OCI-LY3 (cell line): ENCODE measurements around the gene PLGRKT.
"Not testable (repeated sequence)": the region's sequence is repeated elsewhere in the genome, so short reads cannot be mapped to it uniquely, and the experiment has no call there.

ENCODE experiments used
- H2AFZ ChIP-seq: fragments of 200-600, 300-600 bp; shearing (Covaris generic); 2 replicates; pipeline ENCODE4 v1.6.0; 2014; ENCODE audit warnings: antibody characterized with exemption, low read depth, low read length
- H3K27ac ChIP-seq: fragments of 200-600, 300-600 bp; sonication (generic); 2 replicates; pipeline ENCODE4 v1.5.1; 2014; ENCODE audit warnings: mild to moderate bottlenecking, low read length, moderate library complexity, mixed read lengths
- H3K27me3 ChIP-seq: fragments of 200-600, 300-600 bp; sonication (generic); 2 replicates; pipeline ENCODE4 v1.6.1; 2014; ENCODE audit warnings: low read depth, low read length, mixed read lengths
- H3K36me3 ChIP-seq: fragments of 200-600, 300-600 bp; sonication (generic); replicated peaks from 2 replicates; pipeline ENCODE3; 2014; ENCODE audit warnings: low read depth, low read length, mixed read lengths
- H3K4me1 ChIP-seq: fragments of 300-600, 200-600 bp; sonication (generic); 2 replicates; pipeline ENCODE4 v1.6.1; 2014; ENCODE audit warnings: low read length, mixed read lengths
- H3K4me2 ChIP-seq: fragments of 200-600, 300-600 bp; sonication (generic); 2 replicates; pipeline ENCODE4 v1.6.1; 2014; ENCODE audit warnings: low read length, mixed read lengths
- H3K4me3 ChIP-seq: fragments of 300-600, 200-600 bp; sonication (generic); 2 replicates; pipeline ENCODE4 v1.5.1; 2014; ENCODE audit warnings: antibody characterized with exemption, mild to moderate bottlenecking, low read length, moderate library complexity
- H3K79me2 ChIP-seq: fragments of 300-600, 200-600 bp; shearing (Covaris generic); 2 replicates; pipeline ENCODE4 v1.6.1; 2014; ENCODE audit warnings: mild to moderate bottlenecking, low read length, mixed read lengths
- H3K9ac ChIP-seq: fragments of 300-600, 200-600 bp; shearing (Covaris generic); 2 replicates; pipeline ENCODE4 v1.6.0; 2014; ENCODE audit warnings: mild to moderate bottlenecking, low read length, moderate library complexity
- H3K9me3 ChIP-seq: fragments of 200-600, 300-600 bp; shearing (Covaris generic); 2 replicates; pipeline ENCODE4 v1.6.1; 2014; ENCODE audit warnings: low read length, mixed read lengths; ENCODE audit not compliant: insufficient read depth
- H4K20me1 ChIP-seq: fragments of 200-600, 300-600 bp; sonication (generic); 2 replicates; pipeline ENCODE4 v1.6.1; 2016; ENCODE audit warnings: low read length, mixed read lengths; ENCODE audit not compliant: insufficient read depth
- EZH2phosphoT487 ChIP-seq: fragments of 200-600 bp; shearing (Covaris generic); IDR thresholded peaks from 2 replicates; pipeline ENCODE4 v1.6.1; 2018; ENCODE audit warnings: antibody characterized with exemption, mixed run types, low read depth
- TF ChIP-seq, protein P1 (sequence below): fragments of 200-600, 300-600 bp; sonication (generic); IDR thresholded peaks from 2 replicates; pipeline ENCODE4 v1.5.1; 2014; ENCODE audit warnings: antibody characterized with exemption, low read length, low read depth

The PLGRKT gene

DNA sequence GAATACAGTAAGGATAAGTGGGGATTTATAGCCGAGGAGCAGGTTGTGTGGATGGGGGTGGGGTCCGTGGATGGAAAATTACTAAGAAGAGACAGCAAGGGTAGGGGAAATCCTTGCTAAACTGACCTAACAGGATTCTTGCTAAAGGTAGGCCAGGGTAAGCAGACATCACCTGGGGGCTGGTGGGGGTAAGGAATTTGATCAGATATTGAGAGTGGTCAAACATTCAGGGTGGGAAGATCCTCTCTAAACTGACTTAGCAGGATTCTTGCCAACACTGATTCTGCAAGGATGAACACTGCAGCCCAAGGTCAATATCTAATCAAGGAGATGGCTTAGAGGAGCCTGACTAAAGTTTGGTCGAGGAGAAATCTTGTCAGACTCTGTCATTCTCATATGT is 2.7 kb upstream of the PLGRKT start:
- H3K79me2 ChIP-seq = peaks cover 11% of the 10 kb centered on the region
- H3K4me3 ChIP-seq = no peak overlapping the region
- H3K4me2 ChIP-seq = no peak overlapping the region
- H3K4me1 ChIP-seq = peaks cover 38% of the 10 kb centered on the region
- H3K9me3 ChIP-seq = no peaks in the 10 kb centered on the region
- H3K9ac ChIP-seq = no peak overlapping the region
- H3K36me3 ChIP-seq = peaks cover 13% of the 10 kb centered on the region
- TF ChIP-seq EZH2phosphoT487 = no peak
- TF ChIP-seq, protein P1, sequence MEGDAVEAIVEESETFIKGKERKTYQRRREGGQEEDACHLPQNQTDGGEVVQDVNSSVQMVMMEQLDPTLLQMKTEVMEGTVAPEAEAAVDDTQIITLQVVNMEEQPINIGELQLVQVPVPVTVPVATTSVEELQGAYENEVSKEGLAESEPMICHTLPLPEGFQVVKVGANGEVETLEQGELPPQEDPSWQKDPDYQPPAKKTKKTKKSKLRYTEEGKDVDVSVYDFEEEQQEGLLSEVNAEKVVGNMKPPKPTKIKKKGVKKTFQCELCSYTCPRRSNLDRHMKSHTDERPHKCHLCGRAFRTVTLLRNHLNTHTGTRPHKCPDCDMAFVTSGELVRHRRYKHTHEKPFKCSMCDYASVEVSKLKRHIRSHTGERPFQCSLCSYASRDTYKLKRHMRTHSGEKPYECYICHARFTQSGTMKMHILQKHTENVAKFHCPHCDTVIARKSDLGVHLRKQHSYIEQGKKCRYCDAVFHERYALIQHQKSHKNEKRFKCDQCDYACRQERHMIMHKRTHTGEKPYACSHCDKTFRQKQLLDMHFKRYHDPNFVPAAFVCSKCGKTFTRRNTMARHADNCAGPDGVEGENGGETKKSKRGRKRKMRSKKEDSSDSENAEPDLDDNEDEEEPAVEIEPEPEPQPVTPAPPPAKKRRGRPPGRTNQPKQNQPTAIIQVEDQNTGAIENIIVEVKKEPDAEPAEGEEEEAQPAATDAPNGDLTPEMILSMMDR = no peak
- H4K20me1 ChIP-seq = no peaks in the 10 kb centered on the region
- no peak overlapping the region for H2AFZ ChIP-seq
- H3K27me3 ChIP-seq = no peaks in the 10 kb centered on the region
- no peak overlapping the region for H3K27ac ChIP-seq

DNA sequence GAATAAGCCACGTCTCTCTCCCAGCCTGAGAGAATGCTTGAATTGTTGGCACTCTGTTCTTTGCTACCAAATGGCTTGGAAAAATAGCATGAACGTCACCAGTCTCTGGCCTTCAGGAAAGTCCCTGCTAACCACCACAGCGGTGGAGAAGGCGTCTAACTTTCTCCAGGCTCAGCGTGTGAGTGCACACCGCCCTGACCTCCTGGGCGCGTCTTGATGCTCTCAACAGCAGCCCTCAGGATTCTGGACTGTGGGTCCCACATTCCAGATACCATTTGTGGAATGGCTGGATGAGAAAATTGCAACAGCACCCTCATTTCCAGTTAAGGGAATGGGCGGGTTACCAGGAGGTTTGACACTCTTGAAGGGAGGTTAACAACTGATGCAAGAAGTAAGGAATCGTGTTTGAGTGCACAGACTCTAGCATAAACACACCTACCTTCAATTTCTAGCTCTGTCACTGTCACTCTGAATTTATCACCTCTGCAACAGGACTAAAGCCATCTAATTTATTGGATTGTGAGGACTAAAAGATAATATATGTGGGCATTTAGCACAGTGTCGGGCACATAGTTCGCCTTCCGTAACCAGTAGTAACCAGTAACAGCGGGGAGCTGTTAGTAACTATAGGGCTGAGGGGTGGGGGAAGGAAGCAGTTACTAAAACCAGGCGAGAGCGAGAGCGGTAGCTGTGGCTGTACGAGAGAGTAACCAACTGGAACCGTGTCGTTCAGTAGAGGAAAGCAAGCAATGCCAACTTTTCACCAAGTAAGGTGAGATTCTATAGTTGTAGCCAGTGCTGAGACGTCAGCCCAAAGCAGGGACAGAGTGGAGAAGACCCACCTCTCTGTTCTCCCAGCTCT is 807 bp upstream of the PLGRKT start:
- Histone ChIP-seq H3K4me1 (peaks cover 38% of the 10 kb centered on the region), H3K9ac (peak overlapping the region; percentile 87), H3K27ac (peak overlapping the region; percentile 94), H3K9me3 (no peaks in the 10 kb centered on the region), H3K4me2 (peak overlapping the region; percentile 96), H3K79me2 (peaks cover 11% of the 10 kb centered on the region), H3K36me3 (peaks cover 16% of the 10 kb centered on the region), H3K27me3 (no peaks in the 10 kb centered on the region), H2AFZ (peak overlapping the region; percentile 18; the same call in 1 of the 2 replicates), H3K4me3 (peak overlapping the region; percentile 82), H4K20me1 (no peaks in the 10 kb centered on the region)
- TF ChIP-seq EZH2phosphoT487 = no peak
- TF ChIP-seq, protein P1 = no peak

DNA sequence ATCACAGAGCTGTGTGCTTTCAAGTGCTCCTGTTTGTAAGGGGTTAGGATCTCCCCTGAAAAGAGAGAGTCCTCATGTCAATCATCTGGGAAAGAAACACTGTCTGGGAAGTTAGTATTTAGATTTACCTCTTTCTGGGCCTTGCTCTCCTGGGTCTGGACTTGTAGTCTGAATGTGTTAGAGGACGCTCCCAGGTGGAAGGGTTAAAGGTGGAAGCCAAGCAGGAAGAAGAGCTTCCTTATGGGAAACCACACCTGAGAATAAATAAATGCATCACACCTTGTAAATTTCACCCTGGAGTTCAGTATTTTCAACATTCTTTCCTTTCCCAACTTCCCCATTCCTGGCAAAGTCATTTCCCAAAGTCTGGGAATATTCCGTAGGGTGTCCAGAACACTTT is 1.3 kb downstream of the PLGRKT start:
- peaks cover 11% of the 10 kb centered on the region for H3K79me2 ChIP-seq
- H2AFZ ChIP-seq = no peak overlapping the region
- TF ChIP-seq, protein P1 = no peak
- TF ChIP-seq EZH2phosphoT487 = no peak
- H3K4me2 ChIP-seq = peak overlapping the region; percentile 96
- peaks cover 23% of the 10 kb centered on the region for H3K36me3 ChIP-seq
- H3K27ac ChIP-seq = no peak overlapping the region
- H3K4me3 ChIP-seq = peak overlapping the region; percentile 82
- peak overlapping the region; percentile 87 for H3K9ac ChIP-seq
- no peaks in the 10 kb centered on the region for H4K20me1 ChIP-seq
- no peaks in the 10 kb centered on the region for H3K27me3 ChIP-seq
- no peaks in the 10 kb centered on the region for H3K9me3 ChIP-seq
- peaks cover 31% of the 10 kb centered on the region for H3K4me1 ChIP-seq

DNA sequence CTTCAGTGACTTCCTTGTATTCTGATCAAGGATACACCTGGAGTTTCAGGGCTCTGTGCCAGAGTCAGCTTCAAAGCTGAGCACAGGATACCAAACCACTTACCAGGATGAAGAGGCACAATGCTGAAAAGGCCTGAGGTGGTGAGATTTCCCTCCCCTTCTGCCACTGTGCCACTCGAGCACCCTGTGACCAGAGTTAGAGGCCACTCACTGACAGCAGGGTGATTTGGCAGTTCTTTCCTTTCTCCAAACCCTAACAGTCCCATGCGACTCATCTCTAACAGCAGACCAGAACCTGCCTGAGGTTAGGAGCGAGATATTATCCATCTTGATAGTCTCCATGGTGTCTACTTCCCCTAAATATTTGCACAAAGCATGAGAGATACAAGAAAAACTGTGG is 1.8 kb downstream of the PLGRKT start:
- Histone ChIP-seq H4K20me1 (no peaks in the 10 kb centered on the region), H3K79me2 (peaks cover 11% of the 10 kb centered on the region), H3K27me3 (no peaks in the 10 kb centered on the region), H2AFZ (no peak overlapping the region), H3K4me1 (peaks cover 29% of the 10 kb centered on the region), H3K27ac (no peak overlapping the region), H3K4me2 (no peak overlapping the region), H3K4me3 (no peak overlapping the region), H3K9me3 (no peaks in the 10 kb centered on the region), H3K9ac (no peak overlapping the region), H3K36me3 (peaks cover 24% of the 10 kb centered on the region)
- TF ChIP-seq, protein P1 = no peak
- TF ChIP-seq EZH2phosphoT487 = no peak

DNA sequence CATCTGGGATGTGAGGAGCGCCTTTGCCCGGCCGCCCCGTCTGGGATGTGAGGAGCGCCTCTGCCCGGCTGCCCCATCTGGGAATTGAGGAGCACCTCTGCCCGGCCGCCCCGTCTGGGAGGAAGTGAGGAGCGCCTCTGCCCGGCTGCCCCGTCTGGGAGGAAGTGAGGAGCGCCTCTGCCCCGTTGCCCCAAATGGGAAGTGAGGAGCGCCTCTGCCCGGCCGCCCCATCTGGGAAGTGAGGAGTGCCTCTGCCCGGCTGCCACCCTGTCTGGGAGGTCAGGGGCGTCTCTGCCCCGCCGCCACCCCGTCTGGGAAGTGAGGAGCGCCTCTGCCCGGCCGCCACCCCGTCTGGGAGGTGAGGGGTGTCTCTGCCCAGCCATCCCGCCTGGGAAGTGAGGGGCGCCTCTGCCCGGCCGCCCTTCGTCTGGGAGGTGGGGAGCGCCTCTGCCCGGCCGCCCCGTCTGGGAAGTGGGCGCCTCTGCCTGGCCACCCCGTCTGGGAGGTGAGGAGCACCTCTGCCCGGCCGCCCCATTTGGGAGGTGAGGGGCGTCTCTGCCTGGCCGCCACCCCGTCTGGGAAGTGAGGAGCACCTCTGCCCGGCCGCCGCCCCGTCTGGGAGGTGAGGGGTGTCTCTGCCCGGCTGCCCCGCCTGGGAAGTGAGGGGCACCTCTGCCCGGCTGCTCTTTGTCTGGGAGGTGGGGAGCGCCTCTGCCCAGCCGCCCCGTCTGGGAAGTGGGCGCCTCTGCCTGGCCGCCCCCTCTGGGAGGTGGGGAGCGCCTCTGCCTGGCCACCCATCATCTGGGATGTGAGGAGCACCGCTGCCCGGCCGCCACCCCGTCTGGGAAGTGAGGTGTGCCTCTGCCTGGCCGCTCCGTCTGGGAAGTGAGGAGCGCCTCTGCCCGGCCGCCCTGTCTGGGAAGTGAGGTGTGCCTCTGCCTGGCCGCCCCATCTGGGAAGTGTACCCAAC is 3.6 kb downstream of the PLGRKT start:
- H3K4me3 ChIP-seq, H3K4me2 ChIP-seq, H2AFZ ChIP-seq: not testable (repeated sequence)

More for the DNA sequence above, 3.6 kb downstream of the PLGRKT start:
- H3K27ac ChIP-seq, H3K27me3 ChIP-seq, H3K9me3 ChIP-seq, H3K9ac ChIP-seq, H4K20me1 ChIP-seq: not testable (repeated sequence)
- Histone ChIP-seq H3K79me2 (peaks cover 11% of the 10 kb centered on the region), H3K4me1 (peaks cover 12% of the 10 kb centered on the region), H3K36me3 (peaks cover 31% of the 10 kb centered on the region)
